ENCODE measurements around the gene ZNF598.
"Not testable (repeated sequence)": the region's sequence is repeated elsewhere in the genome, so short reads cannot be mapped to it uniquely, and the experiment has no call there.

ZNF598 gene

GRCh38 chr16:2027024-2028010 lies 17.7 kb upstream of the ZNF598 start:
- peak; percentile 65 for DNase-seq

GRCh38 chr16:2026461-2027023 lies 16.9 kb upstream of the ZNF598 start, which contains the start of gene NHERF2:
Gene NHERF2 (plus strand): TSS chr16:2026902. CDS start chr16:2027006, 104 bp downstream.
- DNase-seq = no peak

GRCh38 chr16:2025878-2026460 lies 16.3 kb upstream of the ZNF598 start:
- DNase-seq = no peak

GRCh38 chr16:2025251-2025650 lies 15.6 kb upstream of the ZNF598 start:
- DNase-seq = no peak

- DNase-seq = no peak
Observed at GRCh38 chr16:2024032-2024420, 14.4 kb upstream of the ZNF598 start.

GRCh38 chr16:2023092-2024031 lies 13.7 kb upstream of the ZNF598 start:
- peak; percentile 100 for DNase-seq

GRCh38 chr16:2022723-2023091 lies 13.1 kb upstream of the ZNF598 start:
- peak; percentile 70 for DNase-seq

GRCh38 chr16:2019921-2020831 lies 10.6 kb upstream of the ZNF598 start:
- no peak for DNase-seq

- no peak for DNase-seq
Observed at GRCh38 chr16:2019518-2019920, 9.9 kb upstream of the ZNF598 start, which contains the start of gene NPW. Gene NPW (plus strand): TSS chr16:2019785.

GRCh38 chr16:2016407-2016922 lies 6.8 kb upstream of the ZNF598 start:
- DNase-seq = peak; percentile 66

- DNase-seq = no peak
Observed at GRCh38 chr16:2015947-2016208, 6.3 kb upstream of the ZNF598 start.

GRCh38 chr16:2015117-2015946 lies 5.7 kb upstream of the ZNF598 start:
- DNase-seq = no peak

GRCh38 chr16:2013527-2013926 lies 3.9 kb upstream of the ZNF598 start:
- DNase-seq = no peak

GRCh38 chr16:2011726-2012125 lies 2.1 kb upstream of the ZNF598 start:
- DNase-seq = not testable (repeated sequence)

- DNase-seq = peak; percentile 74
Observed at GRCh38 chr16:2009164-2009711, 383 bp downstream of the ZNF598 start.

- peak; percentile 72 for DNase-seq
Observed at GRCh38 chr16:2008631-2009163, 924 bp downstream of the ZNF598 start.

GRCh38 chr16:2008009-2008526 lies 1.6 kb downstream of the ZNF598 start:
- DNase-seq = peak; percentile 73

- no peak for DNase-seq
Observed at GRCh38 chr16:2007081-2007836, 2.4 kb downstream of the ZNF598 start.

GRCh38 chr16:2006317-2006716 lies 3.3 kb downstream of the ZNF598 start:
- no peak for DNase-seq

Measured in activated CD8-positive, alpha-beta memory T cell treated with anti-CD3 and anti-CD28 coated beads, Interleukin-2, amount 50 U/mL, for 48 hours (primary cell).